Fibroblast of lung (primary cell): ENCODE data around the gene ROBO3.

Experiments
- CTCF ChIP-seq, 2 donors: IDR thresholded peaks in 1 of 2; conservative IDR thresholded peaks in 1 of 2; 1 replicate in 1 of 2; 2 replicates in 1 of 2; pipeline ENCODE4 v1.5.1; 2011 to 2012; ENCODE audit warnings: low read length in 2 of 2, control low read depth in 1 of 2, inconsistent platforms in 1 of 2, low read depth in 1 of 2, mild to moderate bottlenecking in 1 of 2
- EZH2 ChIP-seq: IDR thresholded peaks from 2 replicates; pipeline ENCODE4 v1.5.1; 2012; ENCODE audit warnings: low read length, control low read depth, mild to moderate bottlenecking; ENCODE audit errors: missing control alignments

GRCh38 chr11:124865902-124866851 is 945 bp downstream of the ROBO3 start:
- TF ChIP-seq CTCF (conservative IDR thresholded peaks at IDR 0.05 in 1 of 2, IDR thresholded peaks at IDR 0.05 in 1 of 2; ENCODE audit: low read depth in 1 of 2, low read length in 2 of 2) = peak; percentile 59 to 66
- peak; percentile 84 for TF ChIP-seq EZH2
